ENCODE measurements around the gene SREBF2.

SREBF2 gene

DNA sequence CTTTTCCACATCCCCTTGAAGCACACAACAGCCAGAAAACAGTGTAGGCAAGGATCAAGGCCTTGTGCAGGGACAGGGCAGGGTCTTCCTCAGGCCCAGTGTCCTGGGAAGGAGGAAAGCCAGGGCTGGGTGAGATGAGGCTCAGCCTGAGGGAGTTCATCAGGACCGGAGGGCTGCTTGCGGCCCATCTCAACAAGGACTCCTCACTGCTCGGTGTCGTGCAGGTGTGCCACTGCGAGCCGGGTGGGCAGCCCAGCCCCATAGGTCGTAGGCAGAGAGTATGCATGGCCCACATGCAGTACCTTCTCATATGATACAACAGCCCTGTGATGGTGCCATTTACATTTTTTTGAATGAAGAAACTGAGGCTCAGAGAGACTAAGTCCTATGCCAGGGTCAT is 69.1 kb downstream of the SREBF2 start:
- DNase-seq = no peak
- intact Hi-C loops (cut with DNase I; ENCODE audit: low total_unique reads) = no loop called here
- Histone ChIP-seq H3K36me3 (peaks cover 60 to 100% (median 89%) of the 10 kb centered on the region in 3 donors), H3K27ac (no peak overlapping the region), H3K4me1 (no peaks in the 10 kb centered on the region), H3K27me3 (no peaks in the 10 kb centered on the region), H3K9me3 (no peaks in the 10 kb centered on the region), H3K4me3 (no peak overlapping the region)
- TF ChIP-seq, protein P1, sequence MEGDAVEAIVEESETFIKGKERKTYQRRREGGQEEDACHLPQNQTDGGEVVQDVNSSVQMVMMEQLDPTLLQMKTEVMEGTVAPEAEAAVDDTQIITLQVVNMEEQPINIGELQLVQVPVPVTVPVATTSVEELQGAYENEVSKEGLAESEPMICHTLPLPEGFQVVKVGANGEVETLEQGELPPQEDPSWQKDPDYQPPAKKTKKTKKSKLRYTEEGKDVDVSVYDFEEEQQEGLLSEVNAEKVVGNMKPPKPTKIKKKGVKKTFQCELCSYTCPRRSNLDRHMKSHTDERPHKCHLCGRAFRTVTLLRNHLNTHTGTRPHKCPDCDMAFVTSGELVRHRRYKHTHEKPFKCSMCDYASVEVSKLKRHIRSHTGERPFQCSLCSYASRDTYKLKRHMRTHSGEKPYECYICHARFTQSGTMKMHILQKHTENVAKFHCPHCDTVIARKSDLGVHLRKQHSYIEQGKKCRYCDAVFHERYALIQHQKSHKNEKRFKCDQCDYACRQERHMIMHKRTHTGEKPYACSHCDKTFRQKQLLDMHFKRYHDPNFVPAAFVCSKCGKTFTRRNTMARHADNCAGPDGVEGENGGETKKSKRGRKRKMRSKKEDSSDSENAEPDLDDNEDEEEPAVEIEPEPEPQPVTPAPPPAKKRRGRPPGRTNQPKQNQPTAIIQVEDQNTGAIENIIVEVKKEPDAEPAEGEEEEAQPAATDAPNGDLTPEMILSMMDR (IDR thresholded peaks at IDR 0.05) = no peak

DNA sequence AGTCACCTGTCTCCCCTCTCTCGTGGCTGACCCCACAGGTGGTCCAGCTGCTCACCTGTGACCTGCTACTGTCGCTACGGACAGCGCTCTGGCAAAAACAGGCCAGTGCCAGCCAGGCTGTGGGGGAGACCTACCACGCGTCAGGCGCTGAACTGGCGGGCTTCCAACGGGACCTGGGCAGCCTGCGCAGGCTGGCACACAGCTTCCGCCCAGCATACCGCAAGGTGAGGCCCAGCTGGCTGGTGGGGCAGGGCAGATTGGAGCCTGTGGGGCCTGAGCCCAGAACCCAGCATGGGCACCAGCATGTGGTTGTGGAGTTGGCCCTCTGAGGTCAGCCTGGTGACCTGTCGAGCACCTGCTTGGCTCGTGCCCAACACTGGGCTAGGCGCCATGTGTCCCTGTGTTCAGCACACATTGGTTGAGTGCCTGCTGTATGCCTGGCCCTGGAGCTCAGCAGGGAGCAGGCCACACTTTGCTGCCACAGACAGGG is 70.1 kb downstream of the SREBF2 start:
- peaks cover 54 to 98% (median 80%) of the 10 kb centered on the region in 3 donors for H3K36me3 ChIP-seq
- intact Hi-C loops (cut with DNase I; ENCODE audit: low total_unique reads) = no loop called here
- TF ChIP-seq, protein P1 (IDR thresholded peaks at IDR 0.05) = no peak

DNA sequence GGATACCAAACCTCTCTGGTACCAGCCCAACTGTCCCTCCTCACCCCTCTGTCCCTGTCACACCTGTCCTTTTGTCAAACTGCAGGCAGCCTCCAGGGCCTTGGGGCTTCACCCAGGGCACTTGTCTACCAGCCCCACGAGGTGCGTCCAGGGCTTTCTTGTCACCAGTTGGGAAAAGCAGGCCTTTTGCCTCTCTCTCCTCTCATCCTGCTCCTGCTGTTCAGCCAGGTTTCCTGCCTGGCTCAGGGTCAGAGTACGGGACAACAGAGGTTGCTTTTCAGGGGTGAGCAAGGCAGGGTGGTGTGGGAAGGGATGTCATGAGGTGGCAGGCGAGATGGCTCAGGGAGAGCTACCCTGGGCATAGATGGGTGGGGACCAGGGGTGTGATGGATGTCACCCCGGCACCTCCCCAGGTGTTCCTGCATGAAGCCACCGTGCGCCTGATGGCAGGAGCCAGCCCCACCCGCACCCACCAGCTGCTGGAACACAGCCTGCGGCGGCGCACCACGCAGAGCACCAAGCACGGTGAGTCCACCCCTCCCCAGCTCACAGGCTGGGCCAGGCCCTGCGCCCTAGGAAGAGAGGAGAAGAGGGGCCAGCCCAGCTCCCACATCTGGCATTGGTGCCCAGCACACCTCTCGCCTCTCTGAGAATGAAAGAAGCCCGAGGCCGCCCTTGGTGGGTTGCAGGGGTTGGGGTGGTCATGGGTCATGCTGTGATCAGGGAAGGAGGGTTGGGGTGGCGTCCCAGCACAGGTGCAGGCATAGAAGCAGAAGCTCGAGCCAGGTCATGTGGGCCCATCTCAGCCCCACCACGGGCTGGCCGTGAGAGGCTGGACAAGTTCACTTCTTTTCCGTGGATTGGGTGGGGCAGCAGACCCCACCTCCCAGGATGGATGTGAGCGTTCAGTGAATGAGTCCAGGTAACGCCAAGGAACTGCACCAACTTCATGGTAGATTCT is 71.8 kb downstream of the SREBF2 start:
- DNase-seq = no peak
- Histone ChIP-seq H3K27me3 (peaks cover 0 to 10% of the 10 kb centered on the region in 2 donors), H3K27ac (no peak overlapping the region), H3K4me1 (peaks cover 0 to 5% (median 1%) of the 10 kb centered on the region in 4 donors), H3K36me3 (peaks cover 39 to 81% (median 62%) of the 10 kb centered on the region in 3 donors), H3K9me3 (no peaks in the 10 kb centered on the region), H3K4me3 (no peak overlapping the region)
- TF ChIP-seq, protein P1 (IDR thresholded peaks at IDR 0.05) = no peak
- intact Hi-C loops (cut with DNase I; ENCODE audit: low total_unique reads) = no loop called here

More for the DNA sequence above, 70.1 kb downstream of the SREBF2 start:
- no peak for DNase-seq
- Histone ChIP-seq H3K9me3 (no peaks in the 10 kb centered on the region), H3K27me3 (no peaks in the 10 kb centered on the region), H3K4me1 (no peaks in the 10 kb centered on the region), H3K27ac (no peak overlapping the region), H3K4me3 (no peak overlapping the region)

DNA sequence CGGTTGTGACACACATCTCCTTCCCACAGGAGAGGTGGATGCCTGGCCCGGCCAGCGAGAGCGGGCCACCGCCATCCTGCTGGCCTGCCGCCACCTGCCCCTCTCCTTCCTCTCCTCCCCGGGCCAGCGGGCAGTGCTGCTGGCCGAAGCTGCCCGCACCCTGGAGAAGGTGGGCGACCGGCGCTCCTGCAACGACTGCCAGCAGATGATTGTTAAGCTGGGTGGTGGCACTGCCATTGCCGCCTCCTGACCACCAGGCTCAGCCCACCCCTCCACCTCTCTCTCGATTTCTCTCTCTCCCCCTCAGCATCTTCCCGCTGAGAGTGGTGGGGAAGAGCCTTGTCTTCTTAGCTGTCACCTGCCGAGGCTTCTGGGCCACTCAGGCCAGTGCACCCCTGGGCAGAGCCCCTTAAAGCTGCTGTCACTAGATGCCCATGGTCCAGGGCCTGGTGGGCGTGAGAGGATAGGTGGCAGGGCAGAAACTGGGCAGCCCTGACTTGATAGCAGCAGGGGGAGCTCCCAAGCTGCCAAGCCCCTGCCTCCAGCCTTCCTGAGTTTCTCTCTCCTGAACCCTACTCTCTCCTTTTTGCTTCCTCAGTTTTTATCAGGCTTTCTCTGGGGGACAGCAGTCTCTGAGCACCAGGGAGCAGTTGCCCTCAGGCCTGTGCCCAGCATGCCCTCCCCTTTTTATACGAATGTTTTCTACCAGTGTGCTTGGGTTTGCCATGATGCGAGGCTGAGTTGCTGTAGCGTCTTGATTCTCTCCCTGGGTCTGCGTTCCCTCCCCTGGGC is 72.7 kb downstream of the SREBF2 start:
- Histone ChIP-seq H3K4me1 (peaks cover 0 to 13% (median 10%) of the 10 kb centered on the region in 4 donors), H3K27ac (no peak overlapping the region), H3K4me3 (no peak overlapping the region), H3K9me3 (no peaks in the 10 kb centered on the region), H3K36me3 (peaks cover 32 to 72% (median 53%) of the 10 kb centered on the region in 3 donors), H3K27me3 (peaks cover 8 to 18% of the 10 kb centered on the region in 2 donors)
- no peak for DNase-seq
- TF ChIP-seq, protein P1 (IDR thresholded peaks at IDR 0.05) = no peak
- intact Hi-C loops (cut with DNase I; ENCODE audit: low total_unique reads) = no loop called here

DNA sequence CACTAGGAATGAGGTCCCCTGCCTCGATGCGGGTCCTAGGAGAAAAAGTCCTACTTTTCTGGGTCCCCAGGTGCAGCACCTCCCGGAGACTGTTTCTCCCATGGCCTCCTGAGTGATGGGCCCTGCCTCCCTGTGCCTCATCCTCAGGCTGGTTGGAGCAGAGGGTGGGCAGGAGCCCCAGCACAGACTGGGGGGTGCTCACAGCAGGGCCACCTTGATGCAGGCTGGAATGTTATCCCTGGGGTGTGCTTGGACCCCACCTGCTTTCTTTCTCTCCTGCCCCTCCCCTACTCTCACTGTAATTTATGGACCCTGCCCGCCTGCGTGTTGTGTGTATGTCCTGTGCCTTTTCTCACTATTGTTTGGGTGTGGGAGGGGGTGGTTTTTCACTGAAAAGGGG is 73.9 kb downstream of the SREBF2 start:
- TF ChIP-seq, protein P1 (IDR thresholded peaks at IDR 0.05) = no peak
- H3K27me3 ChIP-seq = peaks cover 8 to 31% of the 10 kb centered on the region in 2 donors
- peaks cover 0 to 23% (median 19%) of the 10 kb centered on the region in 4 donors for H3K4me1 ChIP-seq
- H3K36me3 ChIP-seq = peaks cover 26 to 60% (median 41%) of the 10 kb centered on the region in 3 donors
- DNase-seq = no peak
- H3K4me3 ChIP-seq = no peak overlapping the region
- H3K27ac ChIP-seq = no peak overlapping the region
- intact Hi-C loops (cut with DNase I; ENCODE audit: low total_unique reads) = no loop called here
- no peaks in the 10 kb centered on the region for H3K9me3 ChIP-seq

Data from tibial artery (tissue), 4 donors.